B cell (primary cell): ENCODE measurements around the gene RHBDL1. TPM values are rescaled to one million over a fixed set of nuclear protein-coding genes. Genes with fewer than 3 reads are reported as not detected.

Experiments used
- ATAC-seq: fragments of 200-7000 bp; cut with Tn5 transposase; one replicate; pipeline ENCODE4 v1.10.0; 2021; ENCODE audit warnings: low read depth, mild to moderate bottlenecking, moderate number of reproducible peaks, moderate library complexity
- CTCF ChIA-PET: fragments of 350-600 bp; sonication (Branson Sonifier 250); formaldehyde crosslinking; loops from one replicate; lab custom pipeline; 2021; ENCODE audit warnings: antibody characterized with exemption, inconsistent platforms; lab: Charles Lee
- POLR2A ChIA-PET: fragments of 350-600 bp; sonication (Branson Sonifier 250); formaldehyde crosslinking; loops from one replicate; lab custom pipeline; 2021; ENCODE audit warnings: antibody characterized with exemption; lab: Charles Lee
- DNase-seq: peaks from one replicate; pipeline ENCODE4 v3.0.0; 2013
- H2AFZ ChIP-seq: 2 replicates; pipeline ENCODE4 v1.6.1; 2012; ENCODE audit warnings: mild to moderate bottlenecking, low read depth, low read length; ENCODE audit not compliant: insufficient read depth, poor library complexity, severe bottlenecking
- H3K27ac ChIP-seq, 2 donors: 1 replicate in 1 of 2; 2 replicates in 1 of 2; pipeline ENCODE4 v1.5.1; 2012 to 2013; ENCODE audit warnings: low read length in 2 of 2, mild to moderate bottlenecking in 2 of 2, moderate library complexity in 1 of 2
- H3K27me3 ChIP-seq, 4 experiments: fragments of 200-600 bp in 1 of 4; sonication (generic) in 1 of 4; replicated peaks in 1 of 4; 1 replicate in 2 of 4; 2 replicates in 2 of 4; pipeline versions ENCODE4 v1.6.1 to v1.7.0; 2013 to 2016; ENCODE audit warnings: low read length in 3 of 4, mild to moderate bottlenecking in 2 of 4, mixed read lengths in 1 of 4, moderate library complexity in 1 of 4; ENCODE audit not compliant: insufficient read depth in 4 of 4, control insufficient read depth in 3 of 4; ENCODE audit errors: control extremely low read depth in 1 of 4
- H3K36me3 ChIP-seq, 2 experiments: replicated peaks in 1 of 2; 1 replicate in 1 of 2; 2 replicates in 1 of 2; pipeline versions ENCODE4 v1.6.1 to v1.7.1; 2013; ENCODE audit warnings: low read length in 1 of 2; ENCODE audit not compliant: insufficient read depth in 2 of 2, control insufficient read depth in 1 of 2; ENCODE audit errors: control extremely low read depth in 1 of 2, extremely low read depth in 1 of 2
- H3K4me1 ChIP-seq, 2 donors: fragments of 200-600 bp in 1 of 2; sonication (generic) in 1 of 2; 1 replicate in 1 of 2; 2 replicates in 1 of 2; pipeline versions ENCODE4 v1.5.1 to v1.6.1; 2013 to 2017; ENCODE audit warnings: low read length in 2 of 2; ENCODE audit not compliant: control insufficient read depth in 2 of 2, insufficient read depth in 2 of 2
- H3K4me2 ChIP-seq: replicated peaks from 2 replicates; pipeline ENCODE3; 2012; ENCODE audit warnings: mild to moderate bottlenecking, low read depth, low read length; ENCODE audit not compliant: poor library complexity, severe bottlenecking
- H3K4me3 ChIP-seq, 5 experiments: fragments of 200-600 bp in 1 of 5; sonication (generic) in 1 of 5; 1 replicate in 3 of 5; 2 replicates in 2 of 5; pipeline versions ENCODE4 v1.5.1 to v1.7.0; 2011 to 2016; ENCODE audit warnings: low read length in 4 of 5, mild to moderate bottlenecking in 4 of 5, low read depth in 2 of 5, control low read depth in 1 of 5, moderate library complexity in 1 of 5; ENCODE audit not compliant: insufficient read depth in 1 of 5; ENCODE audit errors: control extremely low read depth in 1 of 5, extremely low read depth in 1 of 5
- H3K79me2 ChIP-seq: fragments of 200-600 bp; sonication (generic); one replicate; pipeline ENCODE4 v1.6.0; 2016; ENCODE audit warnings: low read length; ENCODE audit not compliant: control insufficient read depth, insufficient read depth
- H3K9ac ChIP-seq: fragments of 200-600 bp; sonication (generic); 2 replicates; pipeline ENCODE4 v1.6.1; 2017; ENCODE audit warnings: mild to moderate bottlenecking, low read length, moderate library complexity
- H3K9me3 ChIP-seq, 3 donors: one replicate each; pipeline versions ENCODE4 v1.6.1 to v1.7.1; 2013; ENCODE audit warnings: low read length in 2 of 3; ENCODE audit not compliant: control insufficient read depth in 2 of 3, insufficient read depth in 1 of 3; ENCODE audit errors: control extremely low read depth in 1 of 3
- H4K20me1 ChIP-seq: 2 replicates; pipeline ENCODE4 v1.6.0; 2012; ENCODE audit warnings: mild to moderate bottlenecking, low read length; ENCODE audit not compliant: insufficient read depth, control insufficient read depth, poor library complexity, severe bottlenecking
- H3K27ac Mint-ChIP-seq: one replicate; pipeline ENCODE4 v1.8.0; 2021; ENCODE audit warnings: mixed read lengths
- H3K27me3 Mint-ChIP-seq: one replicate; pipeline ENCODE4 v1.8.0; 2021; ENCODE audit warnings: mixed read lengths
- H3K4me1 Mint-ChIP-seq: one replicate; pipeline ENCODE4 v1.8.0; 2021; ENCODE audit warnings: mixed read lengths
- H3K4me3 Mint-ChIP-seq: one replicate; pipeline ENCODE4 v1.8.0; 2021; ENCODE audit warnings: mixed read lengths
- H3K9me3 Mint-ChIP-seq: one replicate; pipeline ENCODE4 v1.8.0; 2022; ENCODE audit warnings: mixed read lengths; ENCODE audit not compliant: insufficient read depth
- EZH2 ChIP-seq: IDR thresholded peaks from 2 replicates; pipeline ENCODE4 v1.6.1; 2012; ENCODE audit warnings: borderline replicate concordance, low read depth, mild to moderate bottlenecking, moderate library complexity, low read length; ENCODE audit not compliant: insufficient read depth, poor library complexity, severe bottlenecking
- WGBS: methylation state at CpG from one replicate; pipeline ENCODE4 v1.1.5; 2013; ENCODE audit warnings: missing lambda C conversion rate; ENCODE audit not compliant: insufficient coverage; 5-methylcytosine and 5-hydroxymethylcytosine counted together
- intact Hi-C: fragments of 100-400 bp; cut with micrococcal nuclease; formaldehyde crosslinking; loops from one replicate; pipeline ENCODE4 v1.10.0; 2022
- polyA plus RNA-seq: library from polyadenylated mRNA; depleted of rRNA; stranded (reverse); fragments of >200 nt; gene quantifications from 2 replicates; pipeline ENCODE4 v1.2.3, GENCODE V29; 2012
- total RNA-seq, 2 donors: library from RNA; stranded (reverse); fragments of 120-200 nt in 1 of 2; gene quantifications; 1 replicate in 1 of 2; 2 replicates in 1 of 2; pipeline versions ENCODE4 v1.2.3 to v1.2.4, GENCODE V29; 2013 to 2022
- TF ChIP-seq, protein P1 (sequence below): fragments of 200-600 bp; IDR thresholded peaks from one replicate; pipeline ENCODE4 v1.8.0; 2022; ENCODE audit warnings: antibody characterized with exemption, mild to moderate bottlenecking

The RHBDL1 gene
- total and polyA plus RNA-seq, 2 donors (not counting 1 experiment from before 2014, with no cell fraction given) = 0.76 to 1.6 TPM

DNA sequence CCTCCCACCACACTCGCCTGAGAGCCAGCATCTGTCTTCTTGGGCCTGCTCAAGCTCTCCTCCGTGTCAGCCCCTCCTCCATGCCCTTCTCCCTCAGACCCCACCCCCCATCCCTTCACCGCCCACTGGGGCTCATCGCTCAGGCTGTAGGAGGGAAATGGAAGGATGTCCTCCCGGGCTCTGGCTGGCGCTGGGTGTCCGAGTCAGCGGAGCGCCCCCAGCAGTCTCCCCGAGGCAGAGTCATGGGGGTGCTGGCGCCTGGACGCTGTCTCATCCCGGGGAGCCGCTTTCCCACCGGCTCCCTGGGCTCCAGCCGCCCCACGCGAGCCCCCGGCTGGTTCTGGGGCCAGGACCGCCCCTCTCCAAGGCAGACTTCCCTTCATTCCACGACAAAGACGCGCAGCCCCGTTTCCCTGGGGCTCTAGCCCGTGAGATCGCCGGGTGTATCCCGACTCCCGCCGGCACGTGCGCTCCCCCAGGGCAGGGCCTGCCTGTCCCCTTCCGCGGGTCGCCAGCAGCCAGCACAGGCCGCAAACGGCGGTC is 45.0 kb downstream of the RHBDL1 start:
- H3K9ac ChIP-seq = peak overlapping the region; percentile 77

More for the DNA sequence above, 45.0 kb downstream of the RHBDL1 start:
- DNase-seq (peak; percentile 59), ATAC-seq (no peak)
- Mint-ChIP-seq H3K27ac (peak overlapping the region; percentile 80), H3K4me3 (peak overlapping the region; percentile 84), H3K9me3 (no peaks in the 10 kb centered on the region), H3K4me1 (peaks cover 15% of the 10 kb centered on the region), H3K27me3 (no peaks in the 10 kb centered on the region)
- POLR2A ChIA-PET = interaction anchor here (0.7 to 1.9 kb wide), 4 partner anchors 15 to 37 kb away, joined by 3 to 5 read pairs (median 4); partner anchors contain the start of genes JMJD8 and WDR24
- H3K4me2 ChIP-seq = peak overlapping the region; percentile 98
- H4K20me1 ChIP-seq = peaks cover 20% of the 10 kb centered on the region
- WGBS = 0% methylated on average over 36 of the region's 38 CpGs
- CTCF ChIA-PET = interaction anchor here (1.1 to 3.8 kb wide), 5 partner anchors 8 to 65 kb away, joined by 3 to 26 read pairs (median 9); partner anchors contain the start of genes CIAO3 and JMJD8
- H3K9me3 ChIP-seq = peaks cover 0 to 11% (median 0%) of the 10 kb centered on the region in 3 donors
- intact Hi-C loops = loop anchor here (5.0 kb wide), 1 partner anchor 38 kb away; the partner anchor contains the start of genes JMJD8 and STUB1
- H3K79me2 ChIP-seq = no peaks in the 10 kb centered on the region
- no peak for TF ChIP-seq EZH2
- TF ChIP-seq, protein P1, sequence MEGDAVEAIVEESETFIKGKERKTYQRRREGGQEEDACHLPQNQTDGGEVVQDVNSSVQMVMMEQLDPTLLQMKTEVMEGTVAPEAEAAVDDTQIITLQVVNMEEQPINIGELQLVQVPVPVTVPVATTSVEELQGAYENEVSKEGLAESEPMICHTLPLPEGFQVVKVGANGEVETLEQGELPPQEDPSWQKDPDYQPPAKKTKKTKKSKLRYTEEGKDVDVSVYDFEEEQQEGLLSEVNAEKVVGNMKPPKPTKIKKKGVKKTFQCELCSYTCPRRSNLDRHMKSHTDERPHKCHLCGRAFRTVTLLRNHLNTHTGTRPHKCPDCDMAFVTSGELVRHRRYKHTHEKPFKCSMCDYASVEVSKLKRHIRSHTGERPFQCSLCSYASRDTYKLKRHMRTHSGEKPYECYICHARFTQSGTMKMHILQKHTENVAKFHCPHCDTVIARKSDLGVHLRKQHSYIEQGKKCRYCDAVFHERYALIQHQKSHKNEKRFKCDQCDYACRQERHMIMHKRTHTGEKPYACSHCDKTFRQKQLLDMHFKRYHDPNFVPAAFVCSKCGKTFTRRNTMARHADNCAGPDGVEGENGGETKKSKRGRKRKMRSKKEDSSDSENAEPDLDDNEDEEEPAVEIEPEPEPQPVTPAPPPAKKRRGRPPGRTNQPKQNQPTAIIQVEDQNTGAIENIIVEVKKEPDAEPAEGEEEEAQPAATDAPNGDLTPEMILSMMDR = no peak
- H3K36me3 ChIP-seq = no peaks in the 10 kb centered on the region
- H3K4me1 ChIP-seq = peaks cover 23 to 37% of the 10 kb centered on the region in 2 donors
- H3K27me3 ChIP-seq = peaks cover 0 to 11% (median 5%) of the 10 kb centered on the region in 4 experiments
- H3K4me3 ChIP-seq = peak overlapping the region; percentile 34 to 76 (median 73)
- H2AFZ ChIP-seq = peak overlapping the region; percentile 77
- H3K27ac ChIP-seq = peak overlapping the region; percentile 54 to 86
